Measurements from ENCODE around the gene IFIH1.
A peak's percentile ranks its signal among the peaks of the same experiment; 100 is the strongest.

IFIH1 gene

GRCh38 chr2:162258169-162258568 is 60.3 kb downstream of the IFIH1 start:
- Histone ChIP-seq H3K9me3 (ENCODE audit: control insufficient read depth in 2 of 2, low read length in 2 of 2) (peaks cover 0 to 2% of the 10 kb centered on the region in 2 donors), H3K4me1 (ENCODE audit: control insufficient read depth, insufficient read depth, low read length) (no peaks in the 10 kb centered on the region), H3K27me3 (ENCODE audit: control insufficient read depth in 1 of 2, insufficient read depth in 2 of 2, low read length in 2 of 2) (no peaks in the 10 kb centered on the region), H3K4me3 (ENCODE audit: low read length in 2 of 2) (no peak overlapping the region), H3K36me3 (ENCODE audit: control insufficient read depth in 2 of 2, insufficient read depth in 2 of 2, low read length in 2 of 2) (no peaks in the 10 kb centered on the region), H3K9ac (ENCODE audit: low read length in 2 of 2) (no peak overlapping the region), H3K27ac (ENCODE audit: low read length) (no peak overlapping the region)

- Histone ChIP-seq H3K4me3 (ENCODE audit: low read length in 2 of 2) (no peak overlapping the region), H3K9me3 (ENCODE audit: control insufficient read depth in 2 of 2, low read length in 2 of 2) (peaks cover 0 to 2% of the 10 kb centered on the region in 2 donors), H3K9ac (ENCODE audit: low read length in 2 of 2) (no peak overlapping the region), H3K27ac (ENCODE audit: low read length) (no peak overlapping the region), H3K4me1 (ENCODE audit: control insufficient read depth, insufficient read depth, low read length) (no peaks in the 10 kb centered on the region), H3K36me3 (ENCODE audit: control insufficient read depth in 2 of 2, insufficient read depth in 2 of 2, low read length in 2 of 2) (no peaks in the 10 kb centered on the region), H3K27me3 (ENCODE audit: control insufficient read depth in 1 of 2, insufficient read depth in 2 of 2, low read length in 2 of 2) (no peaks in the 10 kb centered on the region)
Observed at GRCh38 chr2:162257425-162257824, 61.1 kb downstream of the IFIH1 start.

- Histone ChIP-seq H3K9me3 (ENCODE audit: control insufficient read depth in 2 of 2, low read length in 2 of 2) (peaks cover 0 to 2% of the 10 kb centered on the region in 2 donors), H3K36me3 (ENCODE audit: control insufficient read depth in 2 of 2, insufficient read depth in 2 of 2, low read length in 2 of 2) (no peaks in the 10 kb centered on the region), H3K27ac (ENCODE audit: low read length) (no peak overlapping the region), H3K9ac (ENCODE audit: low read length in 2 of 2) (no peak overlapping the region), H3K4me1 (ENCODE audit: control insufficient read depth, insufficient read depth, low read length) (no peaks in the 10 kb centered on the region), H3K4me3 (ENCODE audit: low read length in 2 of 2) (no peak overlapping the region), H3K27me3 (ENCODE audit: control insufficient read depth in 1 of 2, insufficient read depth in 2 of 2, low read length in 2 of 2) (no peaks in the 10 kb centered on the region)
Observed at GRCh38 chr2:162256591-162256991, 61.9 kb downstream of the IFIH1 start.

GRCh38 chr2:162254236-162254871 is 64.1 kb downstream of the IFIH1 start:
- no peaks in the 10 kb centered on the region for H3K36me3 ChIP-seq (ENCODE audit: control insufficient read depth in 2 of 2, insufficient read depth in 2 of 2, low read length in 2 of 2)
- H3K4me1 ChIP-seq (ENCODE audit: control insufficient read depth, insufficient read depth, low read length): no peaks in the 10 kb centered on the region
- H3K27ac ChIP-seq (ENCODE audit: low read length): no peak overlapping the region
- no peaks in the 10 kb centered on the region for H3K27me3 ChIP-seq (ENCODE audit: control insufficient read depth in 1 of 2, insufficient read depth in 2 of 2, low read length in 2 of 2)
- peaks cover 0 to 2% of the 10 kb centered on the region in 2 donors for H3K9me3 ChIP-seq (ENCODE audit: control insufficient read depth in 2 of 2, low read length in 2 of 2)
- H3K9ac ChIP-seq (ENCODE audit: low read length in 2 of 2): no peak overlapping the region
- H3K4me3 ChIP-seq (ENCODE audit: low read length in 2 of 2): no peak overlapping the region

GRCh38 chr2:162253435-162253834 is 65.0 kb downstream of the IFIH1 start:
- Histone ChIP-seq H3K4me3 (ENCODE audit: low read length in 2 of 2) (no peak overlapping the region), H3K27me3 (ENCODE audit: control insufficient read depth in 1 of 2, insufficient read depth in 2 of 2, low read length in 2 of 2) (no peaks in the 10 kb centered on the region), H3K9me3 (ENCODE audit: control insufficient read depth in 2 of 2, low read length in 2 of 2) (peaks cover 0 to 2% of the 10 kb centered on the region in 2 donors), H3K27ac (ENCODE audit: low read length) (no peak overlapping the region), H3K4me1 (ENCODE audit: control insufficient read depth, insufficient read depth, low read length) (no peaks in the 10 kb centered on the region), H3K36me3 (ENCODE audit: control insufficient read depth in 2 of 2, insufficient read depth in 2 of 2, low read length in 2 of 2) (no peaks in the 10 kb centered on the region), H3K9ac (ENCODE audit: low read length in 2 of 2) (no peak overlapping the region)

GRCh38 chr2:162252153-162252552 is 66.3 kb downstream of the IFIH1 start:
- Histone ChIP-seq H3K9ac (ENCODE audit: low read length in 2 of 2) (no peak overlapping the region), H3K4me3 (ENCODE audit: low read length in 2 of 2) (no peak overlapping the region), H3K27ac (ENCODE audit: low read length) (no peak overlapping the region), H3K4me1 (ENCODE audit: control insufficient read depth, insufficient read depth, low read length) (no peaks in the 10 kb centered on the region), H3K36me3 (ENCODE audit: control insufficient read depth in 2 of 2, insufficient read depth in 2 of 2, low read length in 2 of 2) (no peaks in the 10 kb centered on the region), H3K27me3 (ENCODE audit: control insufficient read depth in 1 of 2, insufficient read depth in 2 of 2, low read length in 2 of 2) (no peaks in the 10 kb centered on the region), H3K9me3 (ENCODE audit: control insufficient read depth in 2 of 2, low read length in 2 of 2) (peaks cover 0 to 2% of the 10 kb centered on the region in 2 donors)

- Histone ChIP-seq H3K4me1 (ENCODE audit: control insufficient read depth, insufficient read depth, low read length) (peaks cover 7% of the 10 kb centered on the region), H3K27ac (ENCODE audit: low read length) (no peak overlapping the region), H3K4me3 (ENCODE audit: low read length in 2 of 2) (no peak overlapping the region)
Observed at GRCh38 chr2:162245781-162246180, 72.7 kb downstream of the IFIH1 start.

GRCh38 chr2:162245061-162245460 is 73.4 kb downstream of the IFIH1 start:
- H3K27ac ChIP-seq (ENCODE audit: low read length): peak overlapping the region; percentile 24
- no peaks in the 10 kb centered on the region for H3K36me3 ChIP-seq (ENCODE audit: control insufficient read depth in 2 of 2, insufficient read depth in 2 of 2, low read length in 2 of 2)
- no peaks in the 10 kb centered on the region for H3K9me3 ChIP-seq (ENCODE audit: control insufficient read depth in 2 of 2, low read length in 2 of 2)
- H3K27me3 ChIP-seq (ENCODE audit: control insufficient read depth in 1 of 2, insufficient read depth in 2 of 2, low read length in 2 of 2): no peaks in the 10 kb centered on the region
- no peak overlapping the region for H3K4me3 ChIP-seq (ENCODE audit: low read length in 2 of 2)
- no peak overlapping the region for H3K9ac ChIP-seq (ENCODE audit: low read length in 2 of 2)
- peaks cover 7% of the 10 kb centered on the region for H3K4me1 ChIP-seq (ENCODE audit: control insufficient read depth, insufficient read depth, low read length)

More at GRCh38 chr2:162245781-162246180, 72.7 kb downstream of the IFIH1 start:
- no peaks in the 10 kb centered on the region for H3K27me3 ChIP-seq (ENCODE audit: control insufficient read depth in 1 of 2, insufficient read depth in 2 of 2, low read length in 2 of 2)
- H3K9me3 ChIP-seq (ENCODE audit: control insufficient read depth in 2 of 2, low read length in 2 of 2): no peaks in the 10 kb centered on the region
- H3K36me3 ChIP-seq (ENCODE audit: control insufficient read depth in 2 of 2, insufficient read depth in 2 of 2, low read length in 2 of 2): no peaks in the 10 kb centered on the region
- H3K9ac ChIP-seq (ENCODE audit: low read length in 2 of 2): no peak overlapping the region

GRCh38 chr2:162244541-162245031 is 73.9 kb downstream of the IFIH1 start:
- no peaks in the 10 kb centered on the region for H3K27me3 ChIP-seq (ENCODE audit: control insufficient read depth in 1 of 2, insufficient read depth in 2 of 2, low read length in 2 of 2)
- no peak overlapping the region for H3K9ac ChIP-seq (ENCODE audit: low read length in 2 of 2)
- peak overlapping the region in 1 of 2 donors; percentile 24 for H3K4me3 ChIP-seq (ENCODE audit: low read length in 2 of 2)

GRCh38 chr2:162243715-162244114 is 74.8 kb downstream of the IFIH1 start:
- no peak overlapping the region for H3K27ac ChIP-seq (ENCODE audit: low read length)
- peaks cover 7% of the 10 kb centered on the region for H3K4me1 ChIP-seq (ENCODE audit: control insufficient read depth, insufficient read depth, low read length)
- H3K36me3 ChIP-seq (ENCODE audit: control insufficient read depth in 2 of 2, insufficient read depth in 2 of 2, low read length in 2 of 2): no peaks in the 10 kb centered on the region
- H3K27me3 ChIP-seq (ENCODE audit: control insufficient read depth in 1 of 2, insufficient read depth in 2 of 2, low read length in 2 of 2): no peaks in the 10 kb centered on the region
- H3K4me3 ChIP-seq (ENCODE audit: low read length in 2 of 2): peak overlapping the region in 1 of 2 donors; percentile 22
- H3K9ac ChIP-seq (ENCODE audit: low read length in 2 of 2): no peak overlapping the region
- H3K9me3 ChIP-seq (ENCODE audit: control insufficient read depth in 2 of 2, low read length in 2 of 2): no peaks in the 10 kb centered on the region

More at GRCh38 chr2:162244541-162245031, 73.9 kb downstream of the IFIH1 start:
- Histone ChIP-seq H3K36me3 (ENCODE audit: control insufficient read depth in 2 of 2, insufficient read depth in 2 of 2, low read length in 2 of 2) (no peaks in the 10 kb centered on the region), H3K4me1 (ENCODE audit: control insufficient read depth, insufficient read depth, low read length) (peaks cover 7% of the 10 kb centered on the region), H3K27ac (ENCODE audit: low read length) (peak overlapping the region; percentile 24), H3K9me3 (ENCODE audit: control insufficient read depth in 2 of 2, low read length in 2 of 2) (no peaks in the 10 kb centered on the region)

- Histone ChIP-seq H3K27ac (ENCODE audit: low read length) (peak within 1 kb of the TSS; percentile 24), H3K4me1 (ENCODE audit: control insufficient read depth, insufficient read depth, low read length) (peaks cover 7% of the 10 kb centered on the region), H3K27me3 (ENCODE audit: control insufficient read depth in 1 of 2, insufficient read depth in 2 of 2, low read length in 2 of 2) (no peaks in the 10 kb centered on the region), H3K9ac (ENCODE audit: low read length in 2 of 2) (no peak within 1 kb of the TSS), H3K4me3 (ENCODE audit: low read length in 2 of 2) (peak within 1 kb of the TSS; percentile 22 to 30), H3K36me3 (ENCODE audit: control insufficient read depth in 2 of 2, insufficient read depth in 2 of 2, low read length in 2 of 2) (no peaks in the 10 kb centered on the region), H3K9me3 (ENCODE audit: control insufficient read depth in 2 of 2, low read length in 2 of 2) (no peaks in the 10 kb centered on the region)
Observed at GRCh38 chr2:162243294-162243693, 75.2 kb downstream of the IFIH1 start, which contains the start of gene FAP. FAP (minus strand) TSS chr2:162243445; CDS start chr2:162243327, 118 bp downstream.

Data from stomach smooth muscle (tissue), 2 donors.